ENCODE results near the gene PRKCE. TPM values are rescaled to one million over a fixed set of nuclear protein-coding genes. Genes with fewer than 3 reads are reported as not detected.

Gene PRKCE
- total RNA-seq, 1 experiment from 2014 or later = 12.1 TPM

GRCh38 chr2:45859682-45860081 is 208.2 kb downstream of the PRKCE start:
- BruUV-seq (replicated peaks) = no TSS peak
- no peaks in the 10 kb centered on the region for H3K27me3 Mint-ChIP-seq (ENCODE audit: insufficient read depth, unreplicated experiment)
- H3K4me1 Mint-ChIP-seq (ENCODE audit: insufficient read depth, unreplicated experiment) = peaks cover 10% of the 10 kb centered on the region
- intact Hi-C loops (cut with micrococcal nuclease) = no loop called here
- TF ChIP-seq CTCF (IDR thresholded peaks at IDR 0.05; ENCODE audit: unreplicated experiment) = no peak
- no peak overlapping the region for H3K4me3 Mint-ChIP-seq (ENCODE audit: unreplicated experiment)
- ChIA-PET CTCF (no interaction called here), POLR2A (interaction anchor here (0.8 to 1.2 kb wide), 3 partner anchors 9 to 209 kb away, joined by 3 to 5 read pairs (median 4); no protein-coding TSS in a partner anchor)
- H3K27ac Mint-ChIP-seq (ENCODE audit: low read depth, unreplicated experiment) = no peak overlapping the region
- H3K36me3 Mint-ChIP-seq (ENCODE audit: insufficient read depth, unreplicated experiment) = no peaks in the 10 kb centered on the region
- DNase-seq (ENCODE audit: unreplicated experiment) = no peak
- H3K9me3 Mint-ChIP-seq (ENCODE audit: unreplicated experiment) = no peaks in the 10 kb centered on the region

GRCh38 chr2:45860136-45861121 is 209.0 kb downstream of the PRKCE start:
- TF ChIP-seq CTCF (IDR thresholded peaks at IDR 0.05; ENCODE audit: unreplicated experiment) = no peak
- no peak for DNase-seq (ENCODE audit: unreplicated experiment)
- peaks cover 10% of the 10 kb centered on the region for H3K4me1 Mint-ChIP-seq (ENCODE audit: insufficient read depth, unreplicated experiment)
- no peaks in the 10 kb centered on the region for H3K9me3 Mint-ChIP-seq (ENCODE audit: unreplicated experiment)
- CTCF ChIA-PET = no interaction called here
- BruUV-seq (replicated peaks) = no TSS peak
- intact Hi-C loops (cut with micrococcal nuclease) = no loop called here
- peak overlapping the region; percentile 3 for H3K4me3 Mint-ChIP-seq (ENCODE audit: unreplicated experiment)
- peak overlapping the region; percentile 10 for H3K27ac Mint-ChIP-seq (ENCODE audit: low read depth, unreplicated experiment)
- no peaks in the 10 kb centered on the region for H3K27me3 Mint-ChIP-seq (ENCODE audit: insufficient read depth, unreplicated experiment)
- POLR2A ChIA-PET = interaction anchor here (0.8 to 1.2 kb wide), 3 partner anchors 8 to 210 kb away, joined by 3 to 5 read pairs (median 4); no protein-coding TSS in a partner anchor
- no peaks in the 10 kb centered on the region for H3K36me3 Mint-ChIP-seq (ENCODE audit: insufficient read depth, unreplicated experiment)

- DNase-seq (ENCODE audit: unreplicated experiment) = no peak
- CTCF ChIA-PET = no interaction called here
- Mint-ChIP-seq H3K27me3 (ENCODE audit: insufficient read depth, unreplicated experiment) (no peaks in the 10 kb centered on the region), H3K4me3 (ENCODE audit: unreplicated experiment) (no peak overlapping the region), H3K4me1 (ENCODE audit: insufficient read depth, unreplicated experiment) (peaks cover 10% of the 10 kb centered on the region), H3K27ac (ENCODE audit: low read depth, unreplicated experiment) (no peak overlapping the region), H3K9me3 (ENCODE audit: unreplicated experiment) (no peaks in the 10 kb centered on the region), H3K36me3 (ENCODE audit: insufficient read depth, unreplicated experiment) (no peaks in the 10 kb centered on the region)
- BruUV-seq (replicated peaks) = no TSS peak
- intact Hi-C loops (cut with micrococcal nuclease) = no loop called here
- POLR2A ChIA-PET = interaction anchor here (0.5 to 1.3 kb wide), 3 partner anchors 17 to 267 kb away, joined by 3 to 5 read pairs (median 4); no protein-coding TSS in a partner anchor
- TF ChIP-seq CTCF (IDR thresholded peaks at IDR 0.05; ENCODE audit: unreplicated experiment) = no peak
These were observed 211.4 kb downstream of the PRKCE start for GRCh38 chr2:45862843-45863242.

- BruUV-seq (replicated peaks) = no TSS peak
- intact Hi-C loops (cut with micrococcal nuclease) = no loop called here
- DNase-seq (ENCODE audit: unreplicated experiment) = no peak
- ChIA-PET POLR2A (interaction anchor here (1.3 kb wide), 1 partner anchor 15 kb away, joined by 5 read pairs; no protein-coding TSS in a partner anchor), CTCF (no interaction called here)
- peaks cover 10% of the 10 kb centered on the region for H3K4me1 Mint-ChIP-seq (ENCODE audit: insufficient read depth, unreplicated experiment)
- no peak for TF ChIP-seq CTCF (IDR thresholded peaks at IDR 0.05; ENCODE audit: unreplicated experiment)
- no peaks in the 10 kb centered on the region for H3K9me3 Mint-ChIP-seq (ENCODE audit: unreplicated experiment)
- H3K36me3 Mint-ChIP-seq (ENCODE audit: insufficient read depth, unreplicated experiment) = no peaks in the 10 kb centered on the region
- no peak overlapping the region for H3K27ac Mint-ChIP-seq (ENCODE audit: low read depth, unreplicated experiment)
- H3K4me3 Mint-ChIP-seq (ENCODE audit: unreplicated experiment) = no peak overlapping the region
- H3K27me3 Mint-ChIP-seq (ENCODE audit: insufficient read depth, unreplicated experiment) = no peaks in the 10 kb centered on the region
These were observed 212.6 kb downstream of the PRKCE start for GRCh38 chr2:45864121-45864520.

All from MCF 10A (cell line).